Fibroblast of lung (primary cell): ENCODE measurements around the gene FZD4. TPM values are rescaled to one million over a fixed set of nuclear protein-coding genes. Genes with fewer than 3 reads are reported as not detected.

Source experiments
- DNase-seq, 2 donors: peaks; one replicate each; pipeline versions ENCODE4 v3.0.0 to v3.0.0-alpha.2; 2010; ENCODE audit warnings: low read depth in 2 of 2
- H2AFZ ChIP-seq: 2 replicates; pipeline ENCODE4 v1.5.1; 2012; ENCODE audit warnings: low read length, control low read depth, inconsistent platforms
- H3K27ac ChIP-seq: 2 replicates; pipeline ENCODE4 v1.5.1; 2011; ENCODE audit warnings: low read length, control low read depth; ENCODE audit not compliant: insufficient read depth
- H3K27me3 ChIP-seq: 2 replicates; pipeline ENCODE4 v1.5.1; 2011; ENCODE audit warnings: mild to moderate bottlenecking, low read length; ENCODE audit not compliant: control insufficient read depth, insufficient read depth
- H3K36me3 ChIP-seq: 2 replicates; pipeline ENCODE4 v1.5.1; 2011; ENCODE audit warnings: low read length; ENCODE audit not compliant: control insufficient read depth, insufficient read depth
- H3K4me1 ChIP-seq: 2 replicates; pipeline ENCODE4 v1.5.1; 2011; ENCODE audit warnings: low read length; ENCODE audit not compliant: control insufficient read depth, insufficient read depth; ENCODE audit errors: extremely low read depth
- H3K4me2 ChIP-seq: 2 replicates; pipeline ENCODE4 v1.5.1; 2011; ENCODE audit warnings: low read length, control low read depth; ENCODE audit not compliant: insufficient read depth; ENCODE audit errors: extremely low read depth
- H3K4me3 ChIP-seq, 4 experiments: fragments of 200-600 bp in 1 of 4; sonication (generic) in 1 of 4; replicated peaks in 1 of 4; 2 replicates each; pipeline ENCODE4 v1.5.1; 2011 to 2016; ENCODE audit warnings: low read length in 4 of 4, low read depth in 3 of 4, mild to moderate bottlenecking in 3 of 4, control low read depth in 2 of 4, inconsistent platforms in 1 of 4, mixed read lengths in 1 of 4; ENCODE audit not compliant: insufficient read depth in 1 of 4; ENCODE audit errors: control extremely low read depth in 1 of 4
- H3K79me2 ChIP-seq: 2 replicates; pipeline ENCODE4 v1.5.1; 2012; ENCODE audit warnings: mild to moderate bottlenecking, low read length, inconsistent platforms; ENCODE audit not compliant: control insufficient read depth, insufficient read depth
- H3K9ac ChIP-seq: 2 replicates; pipeline ENCODE4 v1.5.1; 2011; ENCODE audit warnings: mild to moderate bottlenecking, low read length, control low read depth; ENCODE audit not compliant: insufficient read depth
- H3K9me3 ChIP-seq: 2 replicates; pipeline ENCODE4 v1.5.1; 2012; ENCODE audit warnings: low read depth, low read length; ENCODE audit not compliant: control insufficient read depth, insufficient read depth
- H4K20me1 ChIP-seq: 2 replicates; pipeline ENCODE4 v1.5.1; 2011; ENCODE audit warnings: low read length; ENCODE audit not compliant: control insufficient read depth, insufficient read depth; ENCODE audit errors: extremely low read depth
- EZH2 ChIP-seq: IDR thresholded peaks from 2 replicates; pipeline ENCODE4 v1.5.1; 2012; ENCODE audit warnings: low read length, control low read depth, mild to moderate bottlenecking; ENCODE audit errors: missing control alignments
- polyA plus RNA-seq, 2 donors: library from polyadenylated mRNA; depleted of rRNA in 1 of 2; stranded (reverse) in 1 of 2; unstranded in 1 of 2; fragments of >200 nt; gene quantifications; 2 replicates each; pipeline ENCODE4 v1.2.1, GENCODE V29; 2011 to 2012; ENCODE audit warnings: missing spikeins in 1 of 2
- total RNA-seq: library from RNA; depleted of rRNA; stranded (reverse); fragments of >200 nt; gene quantifications from 2 replicates; pipeline ENCODE4 v1.2.1, GENCODE V29; 2014
- TF ChIP-seq, protein P1 (sequence below), 2 donors: IDR thresholded peaks in 1 of 2; conservative IDR thresholded peaks in 1 of 2; 1 replicate in 1 of 2; 2 replicates in 1 of 2; pipeline ENCODE4 v1.5.1; 2011 to 2012; ENCODE audit warnings: low read length in 2 of 2, control low read depth in 1 of 2, inconsistent platforms in 1 of 2, low read depth in 1 of 2, mild to moderate bottlenecking in 1 of 2

The FZD4 gene
- total and polyA plus RNA-seq, 2 donors (not counting 1 experiment from before 2014, with no cell fraction given): 15.7 to 17.8 TPM

DNA sequence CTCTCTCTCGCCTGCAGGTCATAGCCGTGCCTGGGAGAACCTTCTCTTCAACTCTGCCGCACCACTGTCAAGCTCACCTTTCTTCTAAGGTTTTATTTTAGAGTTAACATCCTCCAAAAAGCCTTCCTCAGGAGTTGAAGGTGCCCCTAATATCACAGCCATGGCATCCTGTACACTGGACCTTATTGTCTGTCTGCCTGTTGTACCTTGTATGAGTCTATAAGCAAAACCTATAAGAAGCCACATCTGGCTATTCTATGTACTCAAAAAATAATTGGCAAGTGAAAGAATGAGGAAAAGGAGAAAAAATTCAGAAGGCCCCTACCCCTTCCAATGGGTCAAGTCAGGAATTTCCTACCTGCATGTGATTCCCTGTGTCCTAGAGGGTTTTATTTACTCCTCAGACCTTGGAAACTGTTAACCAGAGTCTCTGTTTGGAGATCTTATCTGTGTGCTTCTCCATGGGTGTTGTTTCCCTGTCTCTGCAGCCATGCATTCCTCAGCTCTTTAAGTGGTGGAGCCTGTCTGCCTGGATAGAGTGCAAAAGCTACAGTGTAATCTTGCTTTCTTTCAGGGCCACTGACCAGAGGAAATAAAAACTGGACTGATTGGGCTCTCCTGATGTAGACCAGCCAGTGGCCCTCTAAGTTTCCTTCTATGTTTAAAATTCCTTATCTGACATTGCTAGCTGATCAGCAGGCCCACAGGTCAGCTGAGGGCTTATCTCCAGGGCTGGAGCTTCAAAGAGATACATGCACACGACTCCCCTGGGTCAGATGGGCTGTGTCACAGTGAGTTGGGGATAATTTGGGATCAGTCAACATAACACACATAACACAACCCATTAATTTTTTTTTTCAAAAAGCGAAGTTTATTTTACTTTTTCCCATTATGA, 44.9 kb upstream of the FZD4 start:
- DNase-seq: peak in 1 of 2 donors; percentile 64
- Histone ChIP-seq H3K9ac (no peak overlapping the region), H3K4me1 (no peaks in the 10 kb centered on the region), H3K27ac (no peak overlapping the region), H3K27me3 (no peaks in the 10 kb centered on the region), H3K36me3 (no peaks in the 10 kb centered on the region), H4K20me1 (no peaks in the 10 kb centered on the region), H2AFZ (no peak overlapping the region), H3K9me3 (no peaks in the 10 kb centered on the region), H3K79me2 (no peaks in the 10 kb centered on the region), H3K4me3 (no peak overlapping the region), H3K4me2 (no peak overlapping the region)
- no peak for TF ChIP-seq EZH2
- TF ChIP-seq, protein P1, sequence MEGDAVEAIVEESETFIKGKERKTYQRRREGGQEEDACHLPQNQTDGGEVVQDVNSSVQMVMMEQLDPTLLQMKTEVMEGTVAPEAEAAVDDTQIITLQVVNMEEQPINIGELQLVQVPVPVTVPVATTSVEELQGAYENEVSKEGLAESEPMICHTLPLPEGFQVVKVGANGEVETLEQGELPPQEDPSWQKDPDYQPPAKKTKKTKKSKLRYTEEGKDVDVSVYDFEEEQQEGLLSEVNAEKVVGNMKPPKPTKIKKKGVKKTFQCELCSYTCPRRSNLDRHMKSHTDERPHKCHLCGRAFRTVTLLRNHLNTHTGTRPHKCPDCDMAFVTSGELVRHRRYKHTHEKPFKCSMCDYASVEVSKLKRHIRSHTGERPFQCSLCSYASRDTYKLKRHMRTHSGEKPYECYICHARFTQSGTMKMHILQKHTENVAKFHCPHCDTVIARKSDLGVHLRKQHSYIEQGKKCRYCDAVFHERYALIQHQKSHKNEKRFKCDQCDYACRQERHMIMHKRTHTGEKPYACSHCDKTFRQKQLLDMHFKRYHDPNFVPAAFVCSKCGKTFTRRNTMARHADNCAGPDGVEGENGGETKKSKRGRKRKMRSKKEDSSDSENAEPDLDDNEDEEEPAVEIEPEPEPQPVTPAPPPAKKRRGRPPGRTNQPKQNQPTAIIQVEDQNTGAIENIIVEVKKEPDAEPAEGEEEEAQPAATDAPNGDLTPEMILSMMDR (conservative IDR thresholded peaks at IDR 0.05 in 1 of 2, IDR thresholded peaks at IDR 0.05 in 1 of 2; ENCODE audit: low read depth in 1 of 2, low read length in 2 of 2): no peak

DNA sequence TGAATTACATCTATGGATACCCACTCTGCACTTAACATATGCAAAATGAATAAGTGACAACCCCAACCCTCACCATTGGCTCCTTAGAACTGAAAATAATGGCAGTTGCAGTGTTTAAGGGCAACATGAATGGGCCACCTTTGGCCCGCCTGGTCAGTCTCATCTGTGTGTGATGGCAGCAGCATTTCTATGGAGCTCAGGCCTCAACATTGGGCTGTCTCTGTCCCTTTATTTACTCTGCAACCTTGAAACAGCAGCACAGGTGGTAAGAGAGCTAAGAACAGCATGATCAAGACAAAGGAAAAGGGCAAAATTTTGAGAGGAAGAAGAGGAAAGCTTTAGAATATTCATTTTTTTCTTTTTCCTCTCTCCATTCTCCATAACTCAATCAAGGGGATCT, 44.2 kb upstream of the FZD4 start:
- H3K4me2 ChIP-seq: no peak overlapping the region
- H3K27me3 ChIP-seq: no peaks in the 10 kb centered on the region
- no peaks in the 10 kb centered on the region for H4K20me1 ChIP-seq
- DNase-seq: no peak
- no peaks in the 10 kb centered on the region for H3K4me1 ChIP-seq
- no peak overlapping the region for H3K9ac ChIP-seq
- TF ChIP-seq, protein P1 (conservative IDR thresholded peaks at IDR 0.05 in 1 of 2, IDR thresholded peaks at IDR 0.05 in 1 of 2; ENCODE audit: low read depth in 1 of 2, low read length in 2 of 2): no peak
- TF ChIP-seq EZH2: no peak
- H3K79me2 ChIP-seq: no peaks in the 10 kb centered on the region
- no peaks in the 10 kb centered on the region for H3K36me3 ChIP-seq
- no peak overlapping the region for H3K4me3 ChIP-seq
- no peak overlapping the region for H3K27ac ChIP-seq
- no peaks in the 10 kb centered on the region for H3K9me3 ChIP-seq
- H2AFZ ChIP-seq: no peak overlapping the region

DNA sequence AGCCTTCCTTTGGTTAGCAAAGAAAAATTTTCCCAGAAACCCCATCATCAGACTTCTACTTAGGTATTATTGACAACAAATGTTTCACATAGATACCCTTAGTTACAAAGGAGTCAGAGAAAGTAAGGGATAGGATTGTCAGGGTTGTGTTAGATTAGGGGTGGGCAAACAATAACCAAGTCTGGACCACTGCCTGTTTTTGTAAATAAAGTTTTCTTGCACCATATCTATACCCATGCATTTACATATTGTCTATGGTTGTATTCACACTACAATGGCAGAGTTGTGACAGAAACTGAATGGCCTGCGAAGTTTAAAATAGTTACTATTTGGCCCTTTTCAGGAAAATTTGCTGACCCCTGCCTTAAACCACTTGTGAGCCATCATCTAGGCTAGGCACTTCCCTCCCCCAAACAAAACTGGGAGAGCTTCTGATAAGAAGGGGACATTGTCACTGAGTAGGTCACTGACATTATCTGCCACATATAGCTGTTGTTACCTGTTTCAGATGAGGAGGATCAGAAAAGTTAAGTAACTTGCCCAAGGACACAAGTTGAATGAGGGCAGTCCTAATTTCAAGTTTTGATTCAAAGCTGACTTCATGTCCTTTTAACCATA, 41.9 kb upstream of the FZD4 start:
- Histone ChIP-seq H3K9me3 (no peaks in the 10 kb centered on the region), H3K4me3 (no peak overlapping the region), H3K4me2 (no peak overlapping the region), H3K79me2 (no peaks in the 10 kb centered on the region), H2AFZ (no peak overlapping the region), H4K20me1 (no peaks in the 10 kb centered on the region), H3K36me3 (no peaks in the 10 kb centered on the region), H3K27me3 (no peaks in the 10 kb centered on the region), H3K9ac (no peak overlapping the region), H3K4me1 (no peaks in the 10 kb centered on the region), H3K27ac (no peak overlapping the region)
- TF ChIP-seq, protein P1 (conservative IDR thresholded peaks at IDR 0.05 in 1 of 2, IDR thresholded peaks at IDR 0.05 in 1 of 2; ENCODE audit: low read depth in 1 of 2, low read length in 2 of 2): no peak
- no peak for TF ChIP-seq EZH2
- no peak for DNase-seq
